A673 (cell line): ENCODE results near the gene PXK.

Experiments used
- EZH2 ChIP-seq: fragments of 200-600 bp; sonication (generic); IDR thresholded peaks from 2 replicates; pipeline ENCODE4 v1.6.1; 2017; ENCODE audit warnings: borderline replicate concordance, low read depth, mild to moderate bottlenecking, mixed read lengths, antibody characterized with exemption, low read length; ENCODE audit not compliant: poor library complexity, severe bottlenecking
- TF ChIP-seq, protein P1 (sequence below): fragments of 300-800, 200-600 bp; sonication (generic); conservative IDR thresholded peaks from 2 replicates; pipeline ENCODE4 v1.5.1; 2017; ENCODE audit warnings: low read depth, mild to moderate bottlenecking, antibody characterized with exemption, low read length, moderate library complexity, mixed read lengths

DNA sequence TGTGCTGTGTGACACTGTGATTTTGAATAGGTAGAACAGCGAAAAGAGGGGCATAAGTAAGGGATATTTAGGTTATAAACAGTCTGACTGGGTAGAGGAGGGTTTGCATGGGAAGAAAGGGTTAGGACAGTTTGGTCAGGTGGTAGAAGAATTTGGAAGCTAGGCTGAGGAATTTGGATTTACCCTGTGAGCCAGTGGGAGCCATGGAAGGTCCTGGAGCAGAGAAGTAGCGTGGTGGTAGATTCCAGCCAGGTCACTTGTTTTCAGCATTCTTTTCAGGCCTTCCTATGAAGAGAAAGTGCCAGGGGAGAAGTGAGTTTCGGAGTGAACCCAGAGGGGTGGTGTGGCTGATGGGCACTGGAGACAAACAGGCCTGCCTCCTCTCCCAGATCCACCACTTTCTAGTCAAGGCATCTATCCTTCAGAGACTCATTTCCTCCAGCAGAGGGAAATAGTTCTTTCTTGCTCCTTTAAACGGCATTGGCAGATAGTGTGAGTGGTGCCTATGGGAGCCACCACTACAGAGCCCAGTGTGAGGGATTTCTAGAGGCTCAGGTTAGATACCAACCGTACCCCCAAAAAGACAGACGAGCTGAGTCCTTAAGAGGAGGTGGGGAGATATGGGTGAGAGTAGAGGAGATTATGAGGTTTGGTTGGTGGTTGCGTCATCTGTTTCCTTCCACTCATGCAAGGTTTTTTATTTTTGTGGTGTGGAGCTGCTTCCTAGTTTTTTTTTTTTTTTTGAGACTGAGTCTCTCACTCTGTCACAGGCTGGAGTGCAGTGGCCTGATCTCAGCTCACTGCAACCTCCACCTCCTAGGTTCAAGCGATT is 21.2 kb downstream of the PXK start:
- TF ChIP-seq EZH2, result no peak
- TF ChIP-seq, protein P1, sequence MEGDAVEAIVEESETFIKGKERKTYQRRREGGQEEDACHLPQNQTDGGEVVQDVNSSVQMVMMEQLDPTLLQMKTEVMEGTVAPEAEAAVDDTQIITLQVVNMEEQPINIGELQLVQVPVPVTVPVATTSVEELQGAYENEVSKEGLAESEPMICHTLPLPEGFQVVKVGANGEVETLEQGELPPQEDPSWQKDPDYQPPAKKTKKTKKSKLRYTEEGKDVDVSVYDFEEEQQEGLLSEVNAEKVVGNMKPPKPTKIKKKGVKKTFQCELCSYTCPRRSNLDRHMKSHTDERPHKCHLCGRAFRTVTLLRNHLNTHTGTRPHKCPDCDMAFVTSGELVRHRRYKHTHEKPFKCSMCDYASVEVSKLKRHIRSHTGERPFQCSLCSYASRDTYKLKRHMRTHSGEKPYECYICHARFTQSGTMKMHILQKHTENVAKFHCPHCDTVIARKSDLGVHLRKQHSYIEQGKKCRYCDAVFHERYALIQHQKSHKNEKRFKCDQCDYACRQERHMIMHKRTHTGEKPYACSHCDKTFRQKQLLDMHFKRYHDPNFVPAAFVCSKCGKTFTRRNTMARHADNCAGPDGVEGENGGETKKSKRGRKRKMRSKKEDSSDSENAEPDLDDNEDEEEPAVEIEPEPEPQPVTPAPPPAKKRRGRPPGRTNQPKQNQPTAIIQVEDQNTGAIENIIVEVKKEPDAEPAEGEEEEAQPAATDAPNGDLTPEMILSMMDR, result 0 out of 2 replicates have a peak, but pooled peaks have one; percentile 11
